ENCODE data around the gene TNRC18. TPM values are rescaled to one million over a fixed set of nuclear protein-coding genes. Genes with fewer than 3 reads are reported as not detected.
"Not testable (repeated sequence)": the region's sequence is repeated elsewhere in the genome, so short reads cannot be mapped to it uniquely, and the experiment has no call there.

Gene TNRC18
- total and polyA plus RNA-seq, 4 donors, result 33.4 to 117 (median 84.1) TPM

DNA sequence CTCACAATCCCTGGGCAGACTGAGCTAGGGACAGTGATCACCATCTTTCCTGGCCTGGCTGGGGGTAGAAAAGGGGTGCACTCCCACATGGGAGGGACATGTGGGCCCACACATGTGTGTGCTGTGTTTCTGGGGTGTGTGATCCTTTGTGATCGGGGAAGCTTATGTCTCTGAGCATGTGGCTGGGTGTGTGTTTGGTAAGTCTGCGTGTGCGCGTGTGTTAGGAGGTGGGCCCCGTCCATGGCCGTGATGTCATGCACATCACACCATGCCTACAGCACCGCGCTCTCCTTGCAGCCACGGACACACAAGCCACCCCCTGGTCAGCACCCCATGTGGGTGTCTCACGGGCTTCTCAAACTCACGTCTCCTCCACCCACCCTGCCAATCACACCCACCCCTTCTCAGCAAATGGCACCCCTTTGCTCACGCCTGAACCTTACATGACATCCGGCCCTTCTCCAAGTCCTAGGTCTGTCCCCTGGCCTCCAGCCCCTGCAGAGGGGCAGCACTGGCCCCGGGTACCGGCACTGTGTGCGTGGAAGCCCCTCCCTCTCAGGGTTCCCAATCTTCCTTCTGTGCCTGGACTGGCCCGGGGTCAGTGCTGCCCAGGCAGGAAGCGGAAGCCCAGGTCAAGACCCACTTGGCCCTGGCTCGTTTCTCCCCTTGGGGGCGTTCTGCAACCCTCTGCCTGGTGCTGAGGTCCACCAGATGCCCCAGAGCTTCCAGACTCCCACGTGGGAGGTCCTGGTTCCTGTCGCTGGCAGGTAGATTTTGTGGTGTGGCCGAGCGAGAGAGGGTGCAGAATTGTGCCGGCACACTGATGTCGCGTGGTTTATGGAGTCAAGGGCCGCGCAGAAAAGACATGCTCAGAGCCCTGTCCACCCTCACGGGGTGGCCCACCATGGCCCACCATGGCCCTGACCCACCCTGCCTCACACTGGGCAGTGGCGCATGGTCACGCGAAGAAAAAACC, 128.3 kb downstream of the TNRC18 start:
- 78 to 80% methylated on average over 33 of the region's 33 CpGs for WGBS, 2 donors

DNA sequence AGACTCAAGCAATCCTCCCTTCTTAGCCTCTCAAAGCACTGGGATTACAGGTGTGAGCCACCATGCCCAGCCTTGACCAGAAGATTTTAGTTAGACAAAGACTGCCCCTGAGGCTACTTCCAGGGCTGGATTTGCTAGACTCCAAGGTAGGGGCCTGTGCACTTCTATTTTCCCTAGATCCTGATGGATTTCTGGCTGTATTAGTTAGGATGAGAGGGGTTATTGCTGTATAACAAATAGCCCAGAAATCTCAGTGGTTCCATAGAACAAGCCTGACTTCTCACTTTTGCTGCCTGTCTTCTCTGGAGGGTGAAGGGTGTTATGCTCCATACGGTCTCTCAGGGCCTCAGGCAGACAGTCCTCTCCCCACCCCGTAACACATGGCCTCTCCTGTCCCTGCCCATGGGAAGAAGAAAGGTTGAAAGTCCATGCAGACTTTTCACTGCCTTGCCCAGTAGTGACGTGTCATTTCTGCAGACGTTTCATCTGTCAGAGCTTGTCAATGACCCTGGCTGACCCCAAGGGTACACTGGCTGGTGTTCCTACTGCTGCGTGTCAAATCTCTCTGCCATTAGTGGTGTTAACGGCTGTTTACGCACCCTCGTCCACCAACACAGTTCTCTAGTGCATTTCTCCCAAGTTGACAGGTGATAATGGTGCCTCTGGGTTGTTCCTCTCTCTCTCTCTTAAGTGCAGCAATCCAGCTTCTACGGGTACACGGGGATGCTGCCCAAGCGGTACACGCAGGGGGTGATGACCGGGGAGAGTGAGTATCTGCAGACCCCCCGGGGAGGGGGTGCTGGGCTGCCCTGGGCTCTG, 129.3 kb downstream of the TNRC18 start:
- DNase-seq (no peak), ATAC-seq (ENCODE audit: insufficient read depth, low FRiP score) (no peak)
- no peak overlapping the region for H3K27ac ChIP-seq (ENCODE audit: low read depth in 1 of 2, low read length in 1 of 2)
- H3K4me3 ChIP-seq, result no peak overlapping the region
- TF ChIP-seq, protein P1, sequence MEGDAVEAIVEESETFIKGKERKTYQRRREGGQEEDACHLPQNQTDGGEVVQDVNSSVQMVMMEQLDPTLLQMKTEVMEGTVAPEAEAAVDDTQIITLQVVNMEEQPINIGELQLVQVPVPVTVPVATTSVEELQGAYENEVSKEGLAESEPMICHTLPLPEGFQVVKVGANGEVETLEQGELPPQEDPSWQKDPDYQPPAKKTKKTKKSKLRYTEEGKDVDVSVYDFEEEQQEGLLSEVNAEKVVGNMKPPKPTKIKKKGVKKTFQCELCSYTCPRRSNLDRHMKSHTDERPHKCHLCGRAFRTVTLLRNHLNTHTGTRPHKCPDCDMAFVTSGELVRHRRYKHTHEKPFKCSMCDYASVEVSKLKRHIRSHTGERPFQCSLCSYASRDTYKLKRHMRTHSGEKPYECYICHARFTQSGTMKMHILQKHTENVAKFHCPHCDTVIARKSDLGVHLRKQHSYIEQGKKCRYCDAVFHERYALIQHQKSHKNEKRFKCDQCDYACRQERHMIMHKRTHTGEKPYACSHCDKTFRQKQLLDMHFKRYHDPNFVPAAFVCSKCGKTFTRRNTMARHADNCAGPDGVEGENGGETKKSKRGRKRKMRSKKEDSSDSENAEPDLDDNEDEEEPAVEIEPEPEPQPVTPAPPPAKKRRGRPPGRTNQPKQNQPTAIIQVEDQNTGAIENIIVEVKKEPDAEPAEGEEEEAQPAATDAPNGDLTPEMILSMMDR (IDR thresholded peaks at IDR 0.05; ENCODE audit: control extremely low read depth, extremely low read depth), result no peak
- no peaks in the 10 kb centered on the region for H3K27me3 ChIP-seq (ENCODE audit: control insufficient read depth in 3 of 3, insufficient read depth in 3 of 3, low read length in 2 of 3)
- H3K4me1 ChIP-seq (ENCODE audit: control insufficient read depth in 5 of 5, insufficient read depth in 5 of 5, low read length in 5 of 5), result peaks cover 0 to 2% (median 0%) of the 10 kb centered on the region in 5 donors
- H3K9ac ChIP-seq (ENCODE audit: insufficient read depth in 1 of 2, low read length in 2 of 2), result no peak overlapping the region
- WGBS, 2 donors, result 88 to 93% methylated on average over 14 of the region's 14 CpGs
- H3K9me3 ChIP-seq (ENCODE audit: control insufficient read depth in 4 of 4, insufficient read depth in 3 of 4, low read length in 3 of 4), result peaks cover 0 to 9% (median 0%) of the 10 kb centered on the region in 4 donors
- peaks cover 0 to 7% (median 3%) of the 10 kb centered on the region in 4 donors for H3K36me3 ChIP-seq (ENCODE audit: control insufficient read depth in 4 of 4, insufficient read depth in 4 of 4, low read length in 4 of 4)

More for the DNA sequence above, 128.3 kb downstream of the TNRC18 start:
- Histone ChIP-seq H3K4me1 (ENCODE audit: control insufficient read depth in 5 of 5, insufficient read depth in 5 of 5, low read length in 5 of 5) (peaks cover 0 to 2% (median 0%) of the 10 kb centered on the region in 5 donors), H3K9me3 (ENCODE audit: control insufficient read depth in 4 of 4, insufficient read depth in 3 of 4, low read length in 3 of 4) (peaks cover 0 to 9% (median 0%) of the 10 kb centered on the region in 4 donors), H3K27me3 (ENCODE audit: control insufficient read depth in 3 of 3, insufficient read depth in 3 of 3, low read length in 2 of 3) (no peaks in the 10 kb centered on the region), H3K27ac (ENCODE audit: low read depth in 1 of 2, low read length in 1 of 2) (no peak overlapping the region), H3K4me3 (no peak overlapping the region), H3K9ac (ENCODE audit: insufficient read depth in 1 of 2, low read length in 2 of 2) (no peak overlapping the region), H3K36me3 (ENCODE audit: control insufficient read depth in 4 of 4, insufficient read depth in 4 of 4, low read length in 4 of 4) (peaks cover 0 to 7% (median 3%) of the 10 kb centered on the region in 4 donors)
- no peak for ATAC-seq (ENCODE audit: insufficient read depth, low FRiP score)
- no peak for DNase-seq
- TF ChIP-seq, protein P1 (IDR thresholded peaks at IDR 0.05; ENCODE audit: control extremely low read depth, extremely low read depth), result no peak

DNA sequence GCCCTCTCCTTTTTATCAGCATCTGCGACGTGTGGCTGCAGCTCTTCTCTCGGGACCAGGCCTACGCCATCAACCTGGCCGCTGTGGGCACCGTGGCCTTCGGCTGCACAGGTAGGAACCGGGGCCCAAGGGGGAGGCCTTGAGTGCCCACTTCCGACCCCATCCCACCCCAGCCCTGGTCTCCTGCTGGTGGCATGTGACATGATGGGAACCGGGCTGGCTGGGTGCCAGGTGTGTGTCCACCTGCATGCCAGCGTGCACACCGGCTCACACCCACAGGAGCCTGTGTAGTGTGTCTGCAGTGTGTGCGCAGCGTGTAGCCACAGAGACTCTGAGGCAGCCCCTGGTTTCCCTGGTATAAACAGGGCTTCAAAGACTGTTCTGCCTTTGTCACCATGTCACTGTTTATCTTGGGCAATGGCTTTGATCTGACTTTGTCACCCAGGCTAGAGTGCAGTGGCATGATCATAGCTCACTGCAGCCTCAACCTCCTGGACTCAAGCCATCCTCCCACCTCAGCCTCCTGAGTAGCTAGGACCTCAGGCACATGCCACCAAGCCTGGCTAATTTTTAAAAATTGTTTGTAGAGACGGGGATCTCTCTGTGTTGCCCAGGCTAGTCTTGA, 131.8 kb downstream of the TNRC18 start:
- H3K9ac ChIP-seq (ENCODE audit: insufficient read depth in 1 of 2, low read length in 2 of 2); H3K27me3 ChIP-seq (ENCODE audit: control insufficient read depth in 3 of 3, insufficient read depth in 3 of 3, low read length in 2 of 3); H3K27ac ChIP-seq (ENCODE audit: low read depth in 1 of 2, low read length in 1 of 2); ATAC-seq (ENCODE audit: insufficient read depth, low FRiP score); H3K4me3 ChIP-seq; DNase-seq; H3K9me3 ChIP-seq (ENCODE audit: control insufficient read depth in 4 of 4, insufficient read depth in 3 of 4, low read length in 3 of 4); H3K36me3 ChIP-seq (ENCODE audit: control insufficient read depth in 4 of 4, insufficient read depth in 4 of 4, low read length in 4 of 4); H3K4me1 ChIP-seq (ENCODE audit: control insufficient read depth in 5 of 5, insufficient read depth in 5 of 5, low read length in 5 of 5): not testable (repeated sequence)
- WGBS, 2 donors, result 86 to 90% methylated on average over 15 of the region's 15 CpGs

All from lung (tissue), 12 donors.